Lung (tissue), 12 donors: ENCODE measurements around the gene SIGLEC1. TPM values are rescaled to one million over a fixed set of nuclear protein-coding genes. Genes with fewer than 3 reads are reported as not detected.

Experiments
- ATAC-seq: fragments of 200-7000 bp; cut with Tn5 transposase; one replicate; pipeline ENCODE4 v1.9.1; 2020; ENCODE audit warnings: moderate number of reproducible peaks; ENCODE audit not compliant: insufficient read depth, low FRiP score
- DNase-seq, 3 donors: peaks; one replicate each; pipeline ENCODE4 v3.0.0-alpha.2; 2013 to 2017
- H3K27ac ChIP-seq, 2 donors: one replicate each; pipeline ENCODE4 v1.5.1; 2013; ENCODE audit warnings: mild to moderate bottlenecking in 2 of 2, moderate library complexity in 2 of 2, control low read depth in 1 of 2, inconsistent platforms in 1 of 2, low read depth in 1 of 2, low read length in 1 of 2
- H3K27me3 ChIP-seq, 3 donors: one replicate each; pipeline ENCODE4 v1.5.1; 2013; ENCODE audit warnings: low read length in 2 of 3; ENCODE audit not compliant: control insufficient read depth in 3 of 3, insufficient read depth in 3 of 3
- H3K36me3 ChIP-seq, 4 donors: one replicate each; pipeline ENCODE4 v1.5.1; 2013; ENCODE audit warnings: low read length in 4 of 4, mild to moderate bottlenecking in 1 of 4, moderate library complexity in 1 of 4; ENCODE audit not compliant: control insufficient read depth in 4 of 4, insufficient read depth in 4 of 4
- H3K4me1 ChIP-seq, 5 donors: one replicate each; pipeline ENCODE4 v1.5.1; 2013; ENCODE audit warnings: low read length in 5 of 5, mild to moderate bottlenecking in 2 of 5, moderate library complexity in 1 of 5; ENCODE audit not compliant: control insufficient read depth in 5 of 5, insufficient read depth in 5 of 5
- H3K4me3 ChIP-seq: one replicate; pipeline ENCODE4 v1.5.1; 2013; ENCODE audit warnings: mild to moderate bottlenecking, control low read depth, moderate library complexity
- H3K9ac ChIP-seq, 2 donors: one replicate each; pipeline ENCODE4 v1.5.1; 2013; ENCODE audit warnings: low read length in 2 of 2, control low read depth in 1 of 2; ENCODE audit not compliant: insufficient read depth in 1 of 2
- H3K9me3 ChIP-seq, 4 donors: one replicate each; pipeline ENCODE4 v1.5.1; 2013; ENCODE audit warnings: low read length in 3 of 4, mild to moderate bottlenecking in 1 of 4, moderate library complexity in 1 of 4; ENCODE audit not compliant: control insufficient read depth in 4 of 4, insufficient read depth in 3 of 4
- CTCF ChIP-seq: IDR thresholded peaks from 2 replicates; pipeline ENCODE4 v1.5.1; 2012; ENCODE audit warnings: mild to moderate bottlenecking; ENCODE audit errors: control extremely low read depth, extremely low read depth
- WGBS, 2 donors: extraction: QIAGEN DNeasy Blood & Tissue Kit; methylation state at CpG; one replicate each; pipeline ENCODE4 v1.1.7; 2013; 5-methylcytosine and 5-hydroxymethylcytosine counted together
- polyA plus RNA-seq, 2 donors: library from polyadenylated mRNA; stranded (reverse); fragments of 200-250 nt; gene quantifications; one replicate each; pipeline ENCODE4 v1.2.1, GENCODE V29; 2013
- total RNA-seq, 2 donors: library from RNA; depleted of rRNA in 1 of 2; stranded (reverse); fragments of >200 nt in 1 of 2; gene quantifications; one replicate each; pipeline ENCODE4 v1.2.1, GENCODE V29; 2014 to 2021
- donor health status: control.
- donor health status: control.
- donor health status: Bipolar disorder and iron deficiency.
- donor health status: healthy.
- donor health status: DM: yes; HTN: yes; CAD: no.

Gene SIGLEC1
- total and polyA plus RNA-seq, 4 donors = 3.7 to 34.2 (median 18.7) TPM

DNA sequence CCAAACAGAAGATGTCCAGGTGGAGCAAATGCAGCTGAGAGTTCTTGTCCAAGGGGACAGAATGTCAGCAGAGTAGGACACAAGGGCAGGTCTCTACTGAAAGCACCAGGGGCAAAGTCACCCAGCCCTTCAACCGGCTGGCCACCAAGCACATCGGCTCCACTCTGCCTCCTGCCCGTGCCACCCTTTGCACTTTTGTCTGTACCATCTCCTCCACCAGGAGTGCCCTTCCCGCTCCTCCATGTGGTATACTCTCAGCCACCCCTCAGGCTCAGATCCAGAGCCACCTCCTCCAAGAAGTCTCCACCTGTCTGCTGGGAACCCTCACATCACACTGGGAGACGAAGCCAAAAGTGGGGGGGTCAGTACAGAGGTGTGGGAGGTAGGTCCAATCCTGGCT, 16.0 kb upstream of the SIGLEC1 start:
- no peak for TF ChIP-seq CTCF
- DNase-seq = no peak
- Histone ChIP-seq H3K27me3 (peaks cover 0 to 7% (median 0%) of the 10 kb centered on the region in 3 donors), H3K4me3 (no peak overlapping the region), H3K27ac (peak overlapping the region in 1 of 2 donors; percentile 64), H3K36me3 (no peaks in the 10 kb centered on the region), H3K9ac (no peak overlapping the region), H3K4me1 (peaks cover 0 to 22% (median 7%) of the 10 kb centered on the region in 5 donors), H3K9me3 (no peaks in the 10 kb centered on the region)
- no peak for ATAC-seq
- 88 to 91% methylated on average over 5 of the region's 5 CpGs for WGBS, 2 donors

DNA sequence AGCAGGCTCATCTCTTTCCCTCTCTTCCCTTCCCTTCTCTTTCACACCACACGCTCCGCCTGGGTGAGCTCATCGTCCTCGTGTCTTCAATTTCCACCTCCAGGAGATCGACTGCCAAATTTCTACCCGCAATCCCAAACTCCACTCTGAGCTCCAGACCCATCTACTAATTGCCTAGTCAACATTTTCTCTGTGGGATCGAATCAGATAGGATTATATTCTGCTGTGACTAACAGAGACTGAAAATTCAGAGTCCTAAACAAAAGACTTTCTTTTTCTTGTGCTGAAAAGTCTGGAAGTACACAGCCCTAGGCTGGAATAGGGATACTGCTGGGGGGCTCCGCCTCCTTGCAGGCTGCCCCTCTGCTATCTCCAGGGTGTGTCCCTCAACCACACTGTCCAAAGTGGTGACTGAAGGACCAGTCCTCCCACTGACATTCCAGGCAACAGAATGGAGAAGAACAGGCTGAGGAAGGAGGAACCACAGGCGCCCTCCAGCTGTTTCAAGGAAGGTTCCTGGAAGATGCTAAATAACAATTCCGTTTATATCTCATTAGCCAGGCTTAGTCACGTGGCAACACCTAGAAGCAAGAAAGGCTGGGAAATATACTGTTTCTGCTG, 15.1 kb upstream of the SIGLEC1 start:
- Histone ChIP-seq H3K27ac (no peak overlapping the region), H3K36me3 (no peaks in the 10 kb centered on the region), H3K4me1 (peaks cover 0 to 22% (median 4%) of the 10 kb centered on the region in 5 donors), H3K4me3 (no peak overlapping the region), H3K9ac (no peak overlapping the region), H3K9me3 (no peaks in the 10 kb centered on the region), H3K27me3 (peaks cover 0 to 7% (median 0%) of the 10 kb centered on the region in 3 donors)
- no peak for DNase-seq
- ATAC-seq = peak; percentile 19
- WGBS, 2 donors = 57 to 60% methylated on average over 11 of the region's 11 CpGs
- TF ChIP-seq CTCF = no peak

DNA sequence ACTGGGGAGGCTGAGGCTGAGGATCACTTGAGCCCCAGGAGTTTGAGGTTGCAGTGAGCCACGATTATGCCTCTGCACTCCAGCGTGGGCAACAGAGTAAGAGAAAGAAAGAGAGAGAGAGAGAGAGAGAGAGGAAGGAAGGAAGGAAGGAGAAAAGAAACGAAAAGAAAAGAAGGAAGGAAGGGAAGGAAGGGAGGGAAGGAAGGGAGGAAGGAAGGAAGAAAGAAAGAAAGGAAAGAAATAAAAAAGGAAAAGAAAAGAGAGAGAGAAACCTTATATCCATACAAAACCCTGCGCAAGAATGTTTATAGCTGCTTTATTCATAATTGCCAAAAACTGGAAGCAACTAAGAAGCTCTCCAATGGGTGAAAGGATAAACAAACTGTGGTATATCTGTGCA, 12.0 kb upstream of the SIGLEC1 start:
- Histone ChIP-seq H3K9me3 (no peaks in the 10 kb centered on the region), H3K27me3 (peaks cover 0 to 7% (median 0%) of the 10 kb centered on the region in 3 donors), H3K27ac (no peak overlapping the region), H3K9ac (no peak overlapping the region), H3K4me1 (peaks cover 0 to 16% (median 0%) of the 10 kb centered on the region in 5 donors), H3K4me3 (no peak overlapping the region), H3K36me3 (no peaks in the 10 kb centered on the region)
- ATAC-seq (no peak), DNase-seq (no peak)
- no peak for TF ChIP-seq CTCF
- 58 to 63% methylated on average over 4 of the region's 4 CpGs for WGBS, 2 donors

GRCh38 chr20:3723284-3723683, 10.9 kb upstream of the SIGLEC1 start:
- no peak for DNase-seq
- Histone ChIP-seq H3K4me1 (peaks cover 0 to 5% (median 0%) of the 10 kb centered on the region in 5 donors), H3K27ac (no peak overlapping the region), H3K27me3 (peaks cover 0 to 4% (median 0%) of the 10 kb centered on the region in 3 donors), H3K9ac (no peak overlapping the region), H3K4me3 (no peak overlapping the region), H3K36me3 (no peaks in the 10 kb centered on the region), H3K9me3 (no peaks in the 10 kb centered on the region)
- no peak for ATAC-seq
- 90 to 95% methylated on average over 8 of the region's 8 CpGs for WGBS, 2 donors
- no peak for TF ChIP-seq CTCF
